ENCODE data around the gene SLC17A5.
"Not testable (repeated sequence)": the region's sequence is repeated elsewhere in the genome, so short reads cannot be mapped to it uniquely, and the experiment has no call there.

Gene SLC17A5

GRCh38 chr6:73695619-73696421 lies 42.0 kb upstream of the SLC17A5 start, which contains the start of gene CD109:
Gene CD109 (plus strand): TSS chr6:73696203. CDS start chr6:73696216, 13 bp downstream.
- peak; percentile 83 for DNase-seq (ENCODE audit: low read depth)
- no peak for TF ChIP-seq CTCF (IDR thresholded peaks at IDR 0.05; ENCODE audit: low read length, missing control alignments)
- H3K4me3 ChIP-seq (replicated peaks; ENCODE audit: low read depth, low read length): peak within 1 kb of the TSS; percentile 57

- H3K4me3 ChIP-seq (replicated peaks; ENCODE audit: low read depth, low read length): peak overlapping the region; percentile 57
- no peak for TF ChIP-seq CTCF (IDR thresholded peaks at IDR 0.05; ENCODE audit: low read length, missing control alignments)
- DNase-seq (ENCODE audit: low read depth): peak; percentile 56
Measured at GRCh38 chr6:73694711-73695411, 41.1 kb upstream of the SLC17A5 start.

- peak; percentile 23 for DNase-seq (ENCODE audit: low read depth)
- no peak for TF ChIP-seq CTCF (IDR thresholded peaks at IDR 0.05; ENCODE audit: low read length, missing control alignments)
Measured at GRCh38 chr6:73691512-73691911, 37.7 kb upstream of the SLC17A5 start.

GRCh38 chr6:73690056-73690455 lies 36.3 kb upstream of the SLC17A5 start:
- DNase-seq (ENCODE audit: low read depth): no peak
- no peak for TF ChIP-seq CTCF (IDR thresholded peaks at IDR 0.05; ENCODE audit: low read length, missing control alignments)
- no peak overlapping the region for H3K4me3 ChIP-seq (replicated peaks; ENCODE audit: low read depth, low read length)

More at GRCh38 chr6:73691512-73691911, 37.7 kb upstream of the SLC17A5 start:
- H3K4me3 ChIP-seq (replicated peaks; ENCODE audit: low read depth, low read length): no peak overlapping the region

- TF ChIP-seq CTCF (IDR thresholded peaks at IDR 0.05; ENCODE audit: low read length, missing control alignments): no peak
- DNase-seq (ENCODE audit: low read depth): no peak
- H3K4me3 ChIP-seq (replicated peaks; ENCODE audit: low read depth, low read length): no peak overlapping the region
Measured at GRCh38 chr6:73688351-73688750, 34.6 kb upstream of the SLC17A5 start.

GRCh38 chr6:73683574-73683973 lies 29.8 kb upstream of the SLC17A5 start:
- not testable (repeated sequence) for H3K4me3 ChIP-seq (replicated peaks; ENCODE audit: low read depth, low read length); DNase-seq (ENCODE audit: low read depth)

GRCh38 chr6:73680289-73680918 lies 26.6 kb upstream of the SLC17A5 start:
- TF ChIP-seq CTCF (IDR thresholded peaks at IDR 0.05; ENCODE audit: low read length, missing control alignments): no peak
- DNase-seq (ENCODE audit: low read depth): no peak
- H3K4me3 ChIP-seq (replicated peaks; ENCODE audit: low read depth, low read length): no peak overlapping the region

GRCh38 chr6:73679846-73680245 lies 26.1 kb upstream of the SLC17A5 start:
- H3K4me3 ChIP-seq (replicated peaks; ENCODE audit: low read depth, low read length); DNase-seq (ENCODE audit: low read depth): not testable (repeated sequence)

Measured in fibroblast of pulmonary artery (primary cell).